HG02852 (cell line): ENCODE data around the gene RASL10A.

Experiments
- ATAC-seq: cut with Tn5 transposase; IDR thresholded peaks from one replicate; pipeline ENCODE4 v1.9.1; 2021; ENCODE audit warnings: mild to moderate bottlenecking, moderate library complexity; ENCODE audit not compliant: unreplicated experiment

The RASL10A gene

GRCh38 chr22:29270475-29271271 lies 44.8 kb downstream of the RASL10A start:
- ATAC-seq = no peak

GRCh38 chr22:29269731-29270474 lies 45.6 kb downstream of the RASL10A start:
- ATAC-seq = no peak

- no peak for ATAC-seq
These were observed 46.3 kb downstream of the RASL10A start for GRCh38 chr22:29269230-29269604.

- peak; percentile 19 for ATAC-seq
These were observed 46.8 kb downstream of the RASL10A start for GRCh38 chr22:29268511-29269229.

GRCh38 chr22:29267858-29268510 lies 47.5 kb downstream of the RASL10A start, which contains the start of the genes EWSR1 and RHBDD3:
EWSR1 (plus strand) TSS chr22:29268268; CDS start chr22:29268337, 69 bp downstream.
RHBDD3 (minus strand) TSS chr22:29267981; CDS start chr22:29265626, 2,355 bp downstream.
- peak; percentile 76 for ATAC-seq

- ATAC-seq = no peak
These were observed 48.0 kb downstream of the RASL10A start for GRCh38 chr22:29267462-29267857.

- ATAC-seq = no peak
These were observed 48.7 kb downstream of the RASL10A start for GRCh38 chr22:29266564-29267461.

GRCh38 chr22:29265929-29266328 lies 49.6 kb downstream of the RASL10A start:
- ATAC-seq = no peak

- ATAC-seq = no peak
These were observed 50.2 kb downstream of the RASL10A start for GRCh38 chr22:29265305-29265704.

- ATAC-seq = no peak
These were observed 51.7 kb downstream of the RASL10A start for GRCh38 chr22:29263791-29264276.
